SK-N-SH (cell line): ENCODE results near the gene GLCE. TPM values are rescaled to one million over a fixed set of nuclear protein-coding genes. Genes with fewer than 3 reads are reported as not detected.

Experiments
- CTCF ChIA-PET: fragments of 300-600, 350-600 bp; formaldehyde crosslinking; extraction: SDS; loops from one replicate; lab custom pipeline; 2021; lab: Yijun Ruan, JAX
- POLR2A ChIA-PET: fragments of 350-600 bp; sonication (Branson Sonifier 250); formaldehyde crosslinking; extraction: SDS; loops from one replicate; lab custom pipeline; 2020; ENCODE audit warnings: antibody characterized with exemption, inconsistent platforms; lab: Yijun Ruan, JAX
- DNase-seq: peaks from one replicate; pipeline ENCODE4 v3.0.0; 2012
- H2AFZ ChIP-seq: fragments of 200-600 bp; sonication (generic); 2 replicates; pipeline ENCODE4 v1.8.1; 2016; ENCODE audit warnings: antibody characterized with exemption, mild to moderate bottlenecking, low read depth
- H3F3A ChIP-seq: fragments of 200-600 bp; sonication (generic); replicated peaks from 2 replicates; pipeline ENCODE3; 2016; ENCODE audit warnings: antibody characterized with exemption, mild to moderate bottlenecking; ENCODE audit not compliant: insufficient read depth
- H3K27ac ChIP-seq, 2 experiments: fragments of 200-500 bp in 1 of 2; fragments of 200-600 bp in 1 of 2; sonication (Bioruptor generic) in 1 of 2; sonication (generic), shearing (Covaris generic) in 1 of 2; 2 replicates each; pipeline versions ENCODE4 v1.5.1 to v1.6.1; 2014 to 2016; ENCODE audit warnings: low read depth in 2 of 2, inconsistent platforms in 1 of 2, low read length in 1 of 2, mild to moderate bottlenecking in 1 of 2, mixed read lengths in 1 of 2
- H3K27me3 ChIP-seq: fragments of 200-600 bp; sonication (generic), shearing (Covaris generic); 2 replicates; pipeline ENCODE4 v1.6.1; 2016; ENCODE audit warnings: mixed run types; ENCODE audit not compliant: insufficient read depth
- H3K36me3 ChIP-seq, 2 experiments: fragments of 200-500 bp in 1 of 2; fragments of 200-600 bp in 1 of 2; sonication (Bioruptor generic) in 1 of 2; sonication (generic) in 1 of 2; replicated peaks in 1 of 2; 2 replicates each; pipeline versions ENCODE3 to v1.5.1; 2014 to 2016; ENCODE audit warnings: low read length in 1 of 2, mild to moderate bottlenecking in 1 of 2; ENCODE audit not compliant: insufficient read depth in 2 of 2, control insufficient read depth in 1 of 2
- H3K4me1 ChIP-seq, 2 experiments: fragments of 200-500 bp in 1 of 2; fragments of 200-600 bp in 1 of 2; sonication (Bioruptor generic) in 1 of 2; sonication (generic), shearing (Covaris generic) in 1 of 2; 2 replicates each; pipeline versions ENCODE4 v1.5.1 to v1.6.1; 2014 to 2016; ENCODE audit warnings: low read depth in 1 of 2, low read length in 1 of 2, mixed run types in 1 of 2; ENCODE audit not compliant: insufficient read depth in 2 of 2, control insufficient read depth in 1 of 2
- H3K4me2 ChIP-seq: fragments of 200-600 bp; sonication (generic), shearing (Covaris generic); 2 replicates; pipeline ENCODE4 v1.6.1; 2017; ENCODE audit warnings: mixed run types
- H3K4me3 ChIP-seq, 2 experiments: fragments of 200-500 bp in 1 of 2; fragments of 200-600 bp in 1 of 2; sonication (Bioruptor generic) in 1 of 2; sonication (generic), shearing (Covaris generic) in 1 of 2; 2 replicates each; pipeline versions ENCODE4 v1.5.1 to v1.8.1; 2014 to 2016; ENCODE audit warnings: low read depth in 2 of 2, inconsistent platforms in 1 of 2, low read length in 1 of 2, mild to moderate bottlenecking in 1 of 2, mixed read lengths in 1 of 2, moderate library complexity in 1 of 2
- H3K79me2 ChIP-seq: fragments of 200-600 bp; sonication (generic); 2 replicates; pipeline ENCODE4 v1.8.1; 2017; ENCODE audit warnings: mild to moderate bottlenecking; ENCODE audit not compliant: insufficient read depth
- H3K9ac ChIP-seq: fragments of 200-600 bp; sonication (generic); 2 replicates; pipeline ENCODE4 v1.6.1; 2017; ENCODE audit warnings: mixed run types
- H3K9me2 ChIP-seq: fragments of 200-600 bp; sonication (generic); 2 replicates; pipeline ENCODE4 v1.6.1; 2017; ENCODE audit warnings: mixed run types
- H3K9me3 ChIP-seq: fragments of 200-600 bp; sonication (generic); 2 replicates; pipeline ENCODE4 v1.6.1; 2017; ENCODE audit warnings: mixed run types, mild to moderate bottlenecking, moderate library complexity
- H4K20me1 ChIP-seq: fragments of 200-600 bp; sonication (generic); 2 replicates; pipeline ENCODE4 v1.6.1; 2017; ENCODE audit warnings: mild to moderate bottlenecking, mixed run types; ENCODE audit not compliant: insufficient read depth
- CHD2 ChIP-seq: fragments of 150-350 bp; IDR thresholded peaks from 2 replicates; pipeline ENCODE4 v1.6.1; 2018; ENCODE audit warnings: low read length; ENCODE audit not compliant: partially characterized antibody
- CTCF ChIP-seq: fragments of 200-600 bp; sonication (generic); IDR thresholded peaks from 2 replicates; pipeline ENCODE4 v1.6.1; 2017; ENCODE audit warnings: antibody characterized with exemption, mild to moderate bottlenecking, moderate library complexity
- EP300 ChIP-seq, 2 experiments: IDR thresholded peaks; 2 replicates each; pipeline versions ENCODE4 v1.4.0 to v1.6.1; 2012; ENCODE audit warnings: borderline replicate concordance in 1 of 2, low read depth in 1 of 2, low read length in 1 of 2
- FOXJ3 ChIP-seq: sonication (generic); formaldehyde crosslinking; IDR thresholded peaks from 2 replicates; pipeline ENCODE4 v1.5.1; 2020; ENCODE audit warnings: mild to moderate bottlenecking, missing genetic modification reagents
- FOXM1 ChIP-seq: IDR thresholded peaks from 2 replicates; pipeline ENCODE4 v1.4.0; 2012; ENCODE audit warnings: low read depth, mild to moderate bottlenecking
- GABPA ChIP-seq: IDR thresholded peaks from 2 replicates; pipeline ENCODE4 v1.4.0; 2012; ENCODE audit warnings: low read depth, mild to moderate bottlenecking
- GATA2 ChIP-seq: sonication (generic); formaldehyde crosslinking; IDR thresholded peaks from 2 replicates; pipeline ENCODE4 v1.5.0; 2020; ENCODE audit warnings: mild to moderate bottlenecking, missing genetic modification reagents
- JUND ChIP-seq: IDR thresholded peaks from 2 replicates; pipeline ENCODE4 v1.4.0; 2012
- NFIC ChIP-seq: IDR thresholded peaks from 2 replicates; pipeline ENCODE4 v1.4.0; 2012; ENCODE audit warnings: borderline replicate concordance
- PBX3 ChIP-seq: IDR thresholded peaks from 2 replicates; pipeline ENCODE4; 2012
- POLR2AphosphoS5 ChIP-seq: IDR thresholded peaks from 2 replicates; pipeline ENCODE4 v1.6.1; 2012; ENCODE audit warnings: low read depth, low read length
- RCOR1 ChIP-seq: fragments of 150-350 bp; IDR thresholded peaks from 2 replicates; pipeline ENCODE4 v1.6.1; 2017; ENCODE audit warnings: antibody characterized with exemption, low read length
- RXRA ChIP-seq: IDR thresholded peaks from 2 replicates; pipeline ENCODE4 v1.4.0; 2012; ENCODE audit warnings: low read depth, mild to moderate bottlenecking, borderline replicate concordance
- TAF1 ChIP-seq: IDR thresholded peaks from 2 replicates; pipeline ENCODE4 v1.6.1; 2012; ENCODE audit warnings: low read depth, mild to moderate bottlenecking, low read length, moderate library complexity, borderline replicate concordance
- TCF12 ChIP-seq: IDR thresholded peaks from 2 replicates; pipeline ENCODE4 v1.4.0; 2012
- TEAD4 ChIP-seq: IDR thresholded peaks from 2 replicates; pipeline ENCODE4 v1.4.0; 2012; ENCODE audit warnings: mild to moderate bottlenecking, borderline replicate concordance; ENCODE audit not compliant: insufficient read depth
- ZBTB33 ChIP-seq: IDR thresholded peaks from 2 replicates; pipeline ENCODE4 v1.4.0; 2012; ENCODE audit warnings: low read depth, borderline replicate concordance
- polyA plus RNA-seq, 3 experiments: library from polyadenylated mRNA; depleted of rRNA; stranded (reverse); fragments of >200 nt; gene quantifications; 2 replicates each; pipeline ENCODE4 v1.2.3, GENCODE V29; 2012

GLCE gene
- polyA plus RNA-seq, 1 of the 3 experiments (the other 2 are of a cell fraction), result 19.5 TPM

GRCh38 chr15:69175536-69175935 lies 15.1 kb downstream of the GLCE start:
- no peaks in the 10 kb centered on the region for H3K4me1 ChIP-seq
- CTCF ChIA-PET, result interaction anchor here (1.6 kb wide), 1 partner anchor 116 kb away, joined by 5 read pairs; no protein-coding TSS in a partner anchor
- peaks cover under 1% of the 10 kb centered on the region for H3F3A ChIP-seq
- H3K27me3 ChIP-seq, result no peaks in the 10 kb centered on the region
- TF ChIP-seq RCOR1 (no peak), FOXJ3 (CRISPR knock-in tag) (no peak), ZBTB33 (no peak), FOXM1 (no peak), TAF1 (no peak), GABPA (no peak), CTCF (no peak), RXRA (no peak), CHD2 (no peak), EP300 (IDR thresholded peaks at IDR 0.05; ENCODE audit: borderline replicate concordance in 1 of 2, low read depth in 1 of 2, low read length in 1 of 2) (no peak)
- H3K36me3 ChIP-seq, result no peaks in the 10 kb centered on the region
- H2AFZ ChIP-seq, result no peak overlapping the region
- no peak overlapping the region for H3K27ac ChIP-seq
- no peak overlapping the region for H3K9ac ChIP-seq
- H3K79me2 ChIP-seq, result peaks cover 44% of the 10 kb centered on the region
- POLR2A ChIA-PET, result no interaction called here
- H3K9me2 ChIP-seq, result no peaks in the 10 kb centered on the region
- H4K20me1 ChIP-seq, result no peaks in the 10 kb centered on the region; the same call in 1 of the 2 replicates
- DNase-seq, result no peak
- no peaks in the 10 kb centered on the region for H3K9me3 ChIP-seq
- no peak overlapping the region for H3K4me2 ChIP-seq
- H3K4me3 ChIP-seq, result no peak overlapping the region

- Histone ChIP-seq H3K4me1 (peaks cover 0 to 5% of the 10 kb centered on the region in 2 experiments; a peak in 2 of 4 replicates), H3K9ac (no peak overlapping the region), H3K9me3 (no peaks in the 10 kb centered on the region), H3K4me2 (0 out of 2 replicates have a peak overlapping the region, but pooled peaks have one; percentile 8), H3F3A (peaks cover 12% of the 10 kb centered on the region), H3K36me3 (no peaks in the 10 kb centered on the region), H3K79me2 (peaks cover 4% of the 10 kb centered on the region; the same call in 1 of the 2 replicates), H3K4me3 (no peak overlapping the region), H2AFZ (no peak overlapping the region), H3K27ac (peak overlapping the region; percentile 44 to 76; a peak in 3 of 4 replicates), H3K9me2 (no peaks in the 10 kb centered on the region), H4K20me1 (no peaks in the 10 kb centered on the region)
- CTCF ChIA-PET, result no interaction called here
- POLR2A ChIA-PET, result no interaction called here
- peak; percentile 13 for DNase-seq
- 0 out of 2 replicates have a peak, but pooled peaks have one; percentile 12 for TF ChIP-seq TEAD4
- no peak for TF ChIP-seq CHD2
- TF ChIP-seq NFIC, result peak; percentile 61; the same call in 1 of the 2 replicates
- TF ChIP-seq POLR2AphosphoS5, result peak; percentile 54; the same call in 1 of the 2 replicates
- TF ChIP-seq PBX3, result peak; percentile 89
- TF ChIP-seq JUND, result peak; percentile 54
- peak; percentile 91 for TF ChIP-seq TCF12
- TF ChIP-seq EP300 (IDR thresholded peaks at IDR 0.05; ENCODE audit: borderline replicate concordance in 1 of 2, low read depth in 1 of 2, low read length in 1 of 2), result peak; percentile 57 to 66; a peak in 3 of 4 replicates
- no peak for TF ChIP-seq GATA2 (CRISPR knock-in tag)
- TF ChIP-seq, all 33 proteins: peak for 7
- no peaks in the 10 kb centered on the region for H3K27me3 ChIP-seq
Measured at GRCh38 chr15:69181424-69181823, 21.0 kb downstream of the GLCE start.
